SK-N-SH treated with all-trans-retinoic acid at 6 μM for 48 hours (cell line): ENCODE results near the gene TCERG1L.

Source experiments
- BACH2 ChIP-seq: fragments of 250-450 bp; sonication (Bioruptor Pico); IDR thresholded peaks from 2 replicates; pipeline ENCODE4 v1.9.0; 2021; ENCODE audit warnings: mild to moderate bottlenecking, borderline replicate concordance
- RARB ChIP-seq: fragments of 250-450 bp; sonication (Bioruptor Pico); IDR thresholded peaks from 2 replicates; pipeline ENCODE4 v1.8.0; 2021; ENCODE audit warnings: mild to moderate bottlenecking, moderate library complexity
- ZFP30 ChIP-seq: fragments of 450-650 bp; formaldehyde crosslinking; IDR thresholded peaks from 2 replicates; pipeline ENCODE4 v1.5.0; 2022; ENCODE audit warnings: mild to moderate bottlenecking, moderate library complexity
- TF ChIP-seq, protein P1 (sequence below): fragments of 250-450 bp; sonication (Bioruptor Pico); IDR thresholded peaks from 2 replicates; pipeline ENCODE4 v1.5.1; 2021; ENCODE audit warnings: mild to moderate bottlenecking, moderate library complexity

DNA sequence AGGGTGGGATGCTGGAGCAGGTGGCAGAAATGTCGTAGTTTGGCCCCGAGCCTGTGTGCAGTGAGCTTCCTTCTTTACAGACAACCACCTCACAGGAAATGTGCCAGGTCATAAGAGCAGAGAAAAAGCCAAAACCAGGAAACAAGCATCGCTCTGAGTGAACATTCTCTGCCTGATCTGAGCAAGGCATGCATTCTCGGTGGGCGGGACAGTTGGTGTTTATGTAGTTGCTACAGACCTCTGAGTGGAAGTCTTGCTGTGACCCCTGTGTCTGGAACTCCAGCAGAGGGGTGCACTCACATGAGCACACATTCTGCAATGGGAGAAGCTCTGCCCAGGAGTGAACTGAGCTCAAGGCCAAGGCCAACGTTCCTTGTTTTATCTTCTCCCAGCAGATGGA, 230.1 kb downstream of the TCERG1L start:
- TF ChIP-seq, protein P1, sequence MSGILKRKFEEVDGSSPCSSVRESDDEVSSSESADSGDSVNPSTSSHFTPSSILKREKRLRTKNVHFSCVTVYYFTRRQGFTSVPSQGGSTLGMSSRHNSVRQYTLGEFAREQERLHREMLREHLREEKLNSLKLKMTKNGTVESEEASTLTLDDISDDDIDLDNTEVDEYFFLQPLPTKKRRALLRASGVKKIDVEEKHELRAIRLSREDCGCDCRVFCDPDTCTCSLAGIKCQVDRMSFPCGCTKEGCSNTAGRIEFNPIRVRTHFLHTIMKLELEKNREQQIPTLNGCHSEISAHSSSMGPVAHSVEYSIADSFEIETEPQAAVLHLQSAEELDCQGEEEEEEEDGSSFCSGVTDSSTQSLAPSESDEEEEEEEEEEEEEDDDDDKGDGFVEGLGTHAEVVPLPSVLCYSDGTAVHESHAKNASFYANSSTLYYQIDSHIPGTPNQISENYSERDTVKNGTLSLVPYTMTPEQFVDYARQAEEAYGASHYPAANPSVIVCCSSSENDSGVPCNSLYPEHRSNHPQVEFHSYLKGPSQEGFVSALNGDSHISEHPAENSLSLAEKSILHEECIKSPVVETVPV (CRISPR knock-in tag), result no peak
- TF ChIP-seq RARB (no peak), ZFP30 (CRISPR knock-in tag) (no peak), BACH2 (CRISPR knock-in tag) (no peak)
